Progenitor cell of endocrine pancreas (in vitro differentiated cells): Measurements from ENCODE around the gene ACOT7. TPM values are rescaled to one million over a fixed set of nuclear protein-coding genes. Genes with fewer than 3 reads are reported as not detected.
A peak's percentile ranks its signal among the peaks of the same experiment; 100 is the strongest.

Source experiments
- DNase-seq: peaks from one replicate; pipeline ENCODE4 v3.0.0; 2021; ENCODE audit warnings: low spot score; ENCODE audit not compliant: unreplicated experiment
- H3K27ac Mint-ChIP-seq: 2 replicates; pipeline ENCODE4 v1.8.0; 2021; ENCODE audit warnings: mild to moderate bottlenecking, moderate library complexity, mixed read lengths
- H3K27me3 Mint-ChIP-seq: 2 replicates; pipeline ENCODE4 v1.8.0; 2021; ENCODE audit warnings: mixed read lengths
- H3K36me3 Mint-ChIP-seq: 2 replicates; pipeline ENCODE4 v1.8.0; 2022; ENCODE audit warnings: mixed read lengths; ENCODE audit not compliant: insufficient read depth
- H3K4me1 Mint-ChIP-seq: 2 replicates; pipeline ENCODE4 v1.8.0; 2021; ENCODE audit warnings: low read depth, mixed read lengths
- H3K4me3 Mint-ChIP-seq: 2 replicates; pipeline ENCODE4 v1.8.0; 2021; ENCODE audit warnings: low read depth, mild to moderate bottlenecking, moderate library complexity, mixed read lengths
- H3K9me3 Mint-ChIP-seq: 2 replicates; pipeline ENCODE4 v1.8.0; 2021; ENCODE audit warnings: low read depth, mixed read lengths
- CTCF ChIP-seq: fragments of 200-600 bp; sonication (generic); IDR thresholded peaks from one replicate; pipeline ENCODE4 v1.5.0; 2021; ENCODE audit warnings: antibody characterized with exemption, mild to moderate bottlenecking; ENCODE audit not compliant: unreplicated experiment
- total RNA-seq: library from RNA; stranded (reverse); gene quantifications from 2 replicates; pipeline ENCODE4 v1.2.1, GENCODE V29; 2021

The ACOT7 gene
- total RNA-seq, 1 donor from 2014 or later, result 30.2 TPM

GRCh38 chr1:6245869-6246496 is 147.6 kb downstream of the ACOT7 start:
- peaks cover 8% of the 10 kb centered on the region for H3K4me1 Mint-ChIP-seq
- no peak overlapping the region for H3K4me3 Mint-ChIP-seq
- TF ChIP-seq CTCF, result no peak
- DNase-seq, result no peak
- no peaks in the 10 kb centered on the region for H3K36me3 Mint-ChIP-seq
- no peak overlapping the region for H3K27ac Mint-ChIP-seq
- no peaks in the 10 kb centered on the region for H3K9me3 Mint-ChIP-seq
- peaks cover 66% of the 10 kb centered on the region for H3K27me3 Mint-ChIP-seq

GRCh38 chr1:6245086-6245868 is 148.3 kb downstream of the ACOT7 start:
- Mint-ChIP-seq H3K27me3 (peaks cover 65% of the 10 kb centered on the region), H3K9me3 (no peaks in the 10 kb centered on the region), H3K4me1 (peaks cover 9% of the 10 kb centered on the region), H3K36me3 (no peaks in the 10 kb centered on the region), H3K4me3 (no peak overlapping the region), H3K27ac (no peak overlapping the region)
- TF ChIP-seq CTCF, result peak; percentile 83
- DNase-seq, result peak; percentile 85

GRCh38 chr1:6244401-6245049 is 149.0 kb downstream of the ACOT7 start:
- no peak overlapping the region for H3K4me3 Mint-ChIP-seq
- no peaks in the 10 kb centered on the region for H3K36me3 Mint-ChIP-seq
- H3K4me1 Mint-ChIP-seq, result peaks cover 12% of the 10 kb centered on the region
- no peaks in the 10 kb centered on the region for H3K9me3 Mint-ChIP-seq
- H3K27me3 Mint-ChIP-seq, result peaks cover 66% of the 10 kb centered on the region
- DNase-seq, result no peak
- TF ChIP-seq CTCF, result no peak
- H3K27ac Mint-ChIP-seq, result no peak overlapping the region

GRCh38 chr1:6243993-6244392 is 149.6 kb downstream of the ACOT7 start, which contains the start of gene HES3:
HES3 (plus strand) TSS chr1:6244179; CDS start chr1:6244366, 187 bp downstream.
- no peak within 1 kb of the TSS for H3K4me3 Mint-ChIP-seq
- H3K4me1 Mint-ChIP-seq, result peaks cover 14% of the 10 kb centered on the region
- no peak for DNase-seq
- H3K36me3 Mint-ChIP-seq, result no peaks in the 10 kb centered on the region
- no peak for TF ChIP-seq CTCF
- no peaks in the 10 kb centered on the region for H3K9me3 Mint-ChIP-seq
- no peak within 1 kb of the TSS for H3K27ac Mint-ChIP-seq
- H3K27me3 Mint-ChIP-seq, result peaks cover 72% of the 10 kb centered on the region

GRCh38 chr1:6243053-6243834 is 150.3 kb downstream of the ACOT7 start:
- Mint-ChIP-seq H3K27me3 (peaks cover 68% of the 10 kb centered on the region), H3K9me3 (no peaks in the 10 kb centered on the region), H3K4me3 (no peak overlapping the region)

More at GRCh38 chr1:6243053-6243834, 150.3 kb downstream of the ACOT7 start:
- H3K36me3 Mint-ChIP-seq, result no peaks in the 10 kb centered on the region
- H3K27ac Mint-ChIP-seq, result no peak overlapping the region
- no peak for TF ChIP-seq CTCF
- no peak for DNase-seq
- H3K4me1 Mint-ChIP-seq, result peaks cover 14% of the 10 kb centered on the region
